KOPT-K1 (cell line): ENCODE data around the gene CDC42.
A peak's percentile ranks its signal among the peaks of the same experiment; 100 is the strongest.
"Not testable (repeated sequence)": the region's sequence is repeated elsewhere in the genome, so short reads cannot be mapped to it uniquely, and the experiment has no call there.

Source experiments
- H3K27ac ChIP-seq: fragments of 200-600 bp; sonication (generic); 2 replicates; pipeline ENCODE4 v1.5.1; 2016; ENCODE audit warnings: antibody characterized with exemption, mild to moderate bottlenecking, low read depth, low read length; ENCODE audit not compliant: poor library complexity, severe bottlenecking
- H3K36me3 ChIP-seq: fragments of 200-600 bp; sonication (generic); 2 replicates; pipeline ENCODE4 v1.5.1; 2017; ENCODE audit warnings: antibody characterized with exemption, mild to moderate bottlenecking, low read length, moderate library complexity; ENCODE audit not compliant: insufficient read depth
- H3K9me3 ChIP-seq: fragments of 200-600 bp; sonication (generic); 2 replicates; pipeline ENCODE4 v1.5.1; 2017; ENCODE audit warnings: antibody characterized with exemption, low read length, mild to moderate bottlenecking; ENCODE audit not compliant: insufficient read depth, poor library complexity, severe bottlenecking

CDC42 gene

DNA sequence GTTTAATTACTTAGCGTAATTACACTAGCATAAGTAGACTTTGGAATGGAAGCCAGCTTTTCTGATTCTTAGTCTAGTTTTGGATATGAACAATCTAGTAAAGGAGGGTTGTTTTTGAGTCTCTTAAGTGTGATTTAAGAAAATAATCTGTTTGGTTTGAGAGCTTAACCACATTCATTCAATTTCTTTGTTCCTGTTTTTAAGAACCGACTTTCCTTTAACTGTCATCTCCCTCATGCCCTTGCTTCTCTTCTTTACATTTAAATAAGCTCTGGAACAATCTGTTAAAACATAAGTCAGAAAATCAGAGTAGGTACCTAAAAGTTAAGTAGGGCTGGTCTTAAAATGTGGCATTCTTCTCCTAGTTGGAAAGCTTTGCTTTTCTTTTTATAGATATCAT, 27.7 kb downstream of the CDC42 start:
- no peak overlapping the region for H3K27ac ChIP-seq
- peaks cover 95% of the 10 kb centered on the region for H3K36me3 ChIP-seq
- H3K9me3 ChIP-seq, result no peaks in the 10 kb centered on the region

- Histone ChIP-seq H3K9me3 (no peaks in the 10 kb centered on the region), H3K36me3 (peaks cover 89% of the 10 kb centered on the region), H3K27ac (peak overlapping the region; percentile 57)
Observed at GRCh38 chr1:22088331-22088730, 35.8 kb downstream of the CDC42 start.

DNA sequence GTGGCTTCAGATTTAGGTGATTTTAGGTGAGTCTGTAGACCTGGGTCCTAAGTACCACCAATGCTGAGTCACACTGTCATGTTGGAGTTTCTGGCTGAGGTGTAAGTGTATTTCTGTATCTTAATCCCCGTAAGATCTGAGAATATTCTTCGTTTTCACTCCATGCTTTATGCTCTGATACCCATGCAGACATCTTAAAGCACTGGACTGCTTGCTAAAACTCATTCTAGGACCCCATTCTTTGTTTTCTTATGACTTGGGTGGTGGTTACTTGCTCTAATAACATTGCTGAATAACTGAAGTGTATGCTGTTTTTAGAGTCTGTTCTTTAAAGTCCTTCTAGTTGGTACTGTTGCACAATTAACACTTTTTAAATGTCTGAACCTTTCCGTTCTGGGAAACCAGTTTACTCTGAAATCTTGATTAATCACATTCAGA, 36.6 kb downstream of the CDC42 start:
- Histone ChIP-seq H3K27ac (peak overlapping the region; percentile 57), H3K36me3 (peaks cover 89% of the 10 kb centered on the region), H3K9me3 (no peaks in the 10 kb centered on the region)

DNA sequence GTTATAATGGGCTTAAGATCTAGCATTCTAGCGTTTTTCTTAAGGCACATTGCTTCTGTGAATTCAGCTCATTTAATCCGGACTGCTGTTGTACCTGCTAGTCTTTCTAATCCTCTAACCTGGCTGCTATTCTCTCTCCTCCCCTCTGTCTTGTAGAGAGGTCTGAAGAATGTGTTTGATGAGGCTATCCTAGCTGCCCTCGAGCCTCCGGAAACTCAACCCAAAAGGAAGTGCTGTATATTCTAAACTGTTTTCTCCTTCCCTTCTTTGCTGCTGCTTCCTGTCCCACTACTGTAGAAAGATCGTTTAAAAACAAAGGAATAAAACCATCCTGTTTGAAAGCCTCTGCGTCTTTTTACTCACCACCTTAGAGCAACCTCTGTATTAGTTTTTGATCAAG, 37.3 kb downstream of the CDC42 start:
- peak overlapping the region; percentile 57 for H3K27ac ChIP-seq

GRCh38 chr1:22090867-22091266, 38.4 kb downstream of the CDC42 start:
- H3K36me3 ChIP-seq, result peaks cover 87% of the 10 kb centered on the region
- peak overlapping the region; percentile 57 for H3K27ac ChIP-seq
- H3K9me3 ChIP-seq, result no peaks in the 10 kb centered on the region

More for the DNA sequence above, 37.3 kb downstream of the CDC42 start:
- Histone ChIP-seq H3K9me3 (no peaks in the 10 kb centered on the region), H3K36me3 (peaks cover 88% of the 10 kb centered on the region)

- peaks cover 87% of the 10 kb centered on the region for H3K36me3 ChIP-seq
- H3K9me3 ChIP-seq, H3K27ac ChIP-seq: not testable (repeated sequence)
Observed at GRCh38 chr1:22092026-22092768, 39.7 kb downstream of the CDC42 start.

DNA sequence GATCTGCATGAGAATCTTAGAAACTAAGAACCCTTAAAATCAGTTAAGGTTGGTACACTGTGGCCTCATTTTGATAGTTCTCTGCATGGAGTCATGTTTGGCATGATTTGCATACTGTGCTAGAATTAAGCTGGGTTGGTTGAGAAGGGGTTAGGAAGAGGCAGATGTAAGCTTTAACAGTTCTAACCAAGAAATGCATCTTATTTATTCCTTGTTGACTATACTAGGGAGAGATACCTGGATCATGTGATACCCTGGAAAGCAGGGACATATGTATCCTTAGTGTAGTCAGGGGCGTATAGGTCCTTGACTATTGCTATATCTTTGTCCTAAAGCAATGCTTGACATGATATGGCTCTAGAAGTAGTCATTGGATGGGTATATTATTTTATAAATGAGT, 41.0 kb downstream of the CDC42 start:
- no peak overlapping the region for H3K27ac ChIP-seq
- H3K9me3 ChIP-seq, result no peaks in the 10 kb centered on the region
- H3K36me3 ChIP-seq, result peaks cover 86% of the 10 kb centered on the region

DNA sequence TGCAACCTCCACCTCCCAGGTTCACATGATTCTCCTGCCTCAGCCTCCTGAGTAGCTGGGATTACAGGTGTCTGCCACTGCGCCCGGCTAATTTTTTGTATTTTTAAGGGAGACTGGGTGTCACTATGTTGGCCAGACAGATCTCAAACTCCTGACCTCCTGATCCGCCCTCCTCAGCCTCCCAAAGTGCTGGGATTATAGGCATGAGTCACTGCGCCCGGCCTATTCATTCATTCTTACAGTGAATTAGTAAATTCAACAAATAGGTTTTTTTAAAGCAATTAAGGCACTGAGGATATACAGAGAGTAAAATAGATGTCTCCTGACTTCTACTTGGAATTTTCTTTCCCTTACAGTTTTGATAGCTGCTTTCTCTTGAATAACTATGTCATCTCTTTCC, 43.5 kb downstream of the CDC42 start:
- Histone ChIP-seq H3K36me3 (peaks cover 90% of the 10 kb centered on the region), H3K9me3 (no peaks in the 10 kb centered on the region), H3K27ac (no peak overlapping the region)

- Histone ChIP-seq H3K27ac (no peak overlapping the region), H3K9me3 (no peaks in the 10 kb centered on the region), H3K36me3 (peaks cover 90% of the 10 kb centered on the region)
Observed at GRCh38 chr1:22096463-22096862, 44.0 kb downstream of the CDC42 start.

DNA sequence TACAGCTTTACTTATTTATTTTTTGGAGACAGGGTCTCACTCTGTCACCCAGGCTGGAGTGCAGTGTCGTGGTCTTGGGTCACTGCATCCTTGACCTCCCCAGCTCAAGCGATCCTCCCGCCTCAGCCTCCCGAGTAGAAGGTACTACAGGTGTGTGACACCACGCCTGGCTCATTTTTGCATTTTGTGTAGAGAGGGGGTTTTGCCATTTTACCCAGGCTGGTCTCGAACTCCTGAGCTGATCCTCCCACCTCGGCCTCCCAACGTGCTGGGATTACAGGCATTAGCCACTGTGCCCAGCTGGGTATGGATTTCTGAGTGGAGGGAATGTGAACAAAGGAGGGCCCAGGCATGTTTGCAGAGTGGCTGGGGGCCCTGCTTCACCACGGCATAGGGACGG, 46.2 kb downstream of the CDC42 start:
- Histone ChIP-seq H3K27ac (no peak overlapping the region), H3K36me3 (peaks cover 88% of the 10 kb centered on the region)

DNA sequence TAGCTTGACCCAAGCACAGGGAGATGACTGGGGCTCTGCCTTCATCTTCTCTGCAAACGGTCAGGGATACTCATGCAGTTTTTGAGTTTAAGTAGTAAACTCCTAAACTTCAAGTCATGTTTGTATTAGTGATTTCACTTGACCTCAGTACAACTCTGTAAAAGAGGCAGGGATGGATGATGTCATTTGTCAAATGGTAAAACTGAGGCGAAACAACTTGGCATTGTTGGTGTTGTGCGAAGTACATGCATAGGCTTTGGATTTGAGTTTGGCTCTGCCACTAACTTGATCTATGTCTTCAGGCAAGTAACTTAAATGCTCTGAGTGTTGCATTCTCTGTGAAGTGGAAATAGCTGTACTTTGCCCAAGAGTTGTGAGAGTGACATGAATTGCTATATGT, 47.7 kb downstream of the CDC42 start:
- Histone ChIP-seq H3K9me3 (no peaks in the 10 kb centered on the region), H3K27ac (no peak overlapping the region), H3K36me3 (peaks cover 76% of the 10 kb centered on the region)

More for the DNA sequence above, 46.2 kb downstream of the CDC42 start:
- no peaks in the 10 kb centered on the region for H3K9me3 ChIP-seq

DNA sequence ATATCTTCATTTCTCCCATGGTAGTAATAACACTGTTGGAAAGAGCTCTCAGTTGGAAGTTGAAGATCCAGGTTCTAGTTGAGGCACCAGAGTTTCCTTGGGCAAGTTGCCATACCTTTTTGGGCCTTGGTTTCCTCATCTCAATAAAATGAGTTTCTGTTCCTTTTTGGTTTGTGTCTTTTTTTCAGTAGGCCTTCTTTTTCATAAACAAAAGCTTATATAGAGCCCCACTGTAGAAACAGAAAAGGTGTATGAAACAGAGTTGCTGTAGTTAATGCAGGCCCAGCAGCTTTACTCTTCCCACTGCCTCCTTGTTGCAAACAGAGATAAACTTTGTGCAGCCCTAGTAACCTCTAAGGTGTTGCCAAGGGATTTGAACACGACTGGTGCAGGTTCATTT, 48.7 kb downstream of the CDC42 start:
- peaks cover 68% of the 10 kb centered on the region for H3K36me3 ChIP-seq
- no peaks in the 10 kb centered on the region for H3K9me3 ChIP-seq
- no peak overlapping the region for H3K27ac ChIP-seq

DNA sequence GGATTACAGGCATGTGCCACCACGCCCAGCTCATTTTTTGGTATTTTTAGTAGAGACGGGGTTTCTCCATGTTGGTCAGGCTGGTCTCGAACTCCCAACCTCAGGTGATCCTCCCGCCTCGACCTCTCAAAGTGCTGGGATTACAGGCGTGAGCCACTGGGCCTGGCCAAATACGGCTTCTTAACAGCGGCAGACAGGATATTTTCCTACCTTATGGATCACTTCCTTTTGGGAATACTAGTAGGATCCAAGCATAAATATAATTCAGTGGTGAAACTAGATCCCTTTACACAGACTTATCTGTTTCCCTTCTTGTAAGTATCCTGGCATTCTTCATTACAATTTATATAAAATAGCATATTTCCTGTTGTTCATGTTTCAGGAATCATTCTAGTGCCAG, 49.5 kb downstream of the CDC42 start:
- Histone ChIP-seq H3K9me3 (no peaks in the 10 kb centered on the region), H3K27ac (no peak overlapping the region), H3K36me3 (peaks cover 68% of the 10 kb centered on the region)

DNA sequence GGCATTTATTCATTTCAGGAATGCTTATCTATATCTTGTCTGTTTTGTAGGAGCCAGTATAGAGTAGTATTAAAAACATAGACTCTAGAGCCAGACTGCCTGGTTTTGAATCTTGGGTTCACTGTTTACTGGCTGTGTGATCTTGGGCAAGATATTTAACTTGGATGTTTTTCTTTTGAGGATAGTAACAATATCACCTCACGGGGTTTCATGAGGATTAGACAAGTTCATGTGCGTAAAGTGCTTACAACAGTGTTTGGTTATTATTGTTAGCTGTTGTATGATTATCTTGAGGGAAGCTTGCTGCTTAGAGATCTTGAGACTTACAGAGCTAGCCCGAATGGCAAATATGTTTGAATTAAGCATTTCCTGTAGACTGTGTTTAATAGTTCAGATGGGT, 50.2 kb downstream of the CDC42 start:
- Histone ChIP-seq H3K27ac (no peak overlapping the region), H3K9me3 (no peaks in the 10 kb centered on the region), H3K36me3 (peaks cover 66% of the 10 kb centered on the region)

DNA sequence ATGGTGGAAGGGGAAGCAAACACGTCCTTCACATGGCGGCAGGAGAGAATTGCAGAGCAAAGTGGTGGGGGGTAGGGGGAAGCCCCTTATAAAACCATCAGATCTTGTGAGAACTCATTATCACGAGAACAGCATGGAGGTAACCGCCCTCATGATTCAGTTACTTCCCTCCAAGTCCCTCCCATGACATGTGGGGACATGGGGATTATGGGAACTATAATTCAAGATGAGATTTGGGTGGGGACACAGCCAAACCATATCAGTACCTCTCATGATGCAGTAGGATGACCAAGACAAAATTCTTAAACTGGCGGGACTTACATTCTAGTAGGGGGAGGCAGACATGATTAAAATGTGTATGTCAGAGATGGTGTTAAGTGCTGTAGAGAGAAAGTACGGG, 51.6 kb downstream of the CDC42 start:
- peaks cover 66% of the 10 kb centered on the region for H3K36me3 ChIP-seq
- H3K9me3 ChIP-seq, result no peaks in the 10 kb centered on the region
- H3K27ac ChIP-seq, result peak overlapping the region; percentile 42

GRCh38 chr1:22104865-22105437, 52.4 kb downstream of the CDC42 start:
- Histone ChIP-seq H3K27ac (peak overlapping the region; percentile 42), H3K9me3 (no peaks in the 10 kb centered on the region), H3K36me3 (peaks cover 64% of the 10 kb centered on the region)
